NT2/D1 (cell line): Measurements from ENCODE around the gene DDX43.
"Not testable (repeated sequence)": the region's sequence is repeated elsewhere in the genome, so short reads cannot be mapped to it uniquely, and the experiment has no call there.

Experiments used
- DNase-seq: peaks from one replicate; pipeline ENCODE4 v3.0.0-alpha.2; 2011; ENCODE audit warnings: low read depth, low spot score
- H3K27me3 ChIP-seq: 2 replicates; pipeline ENCODE4 v1.6.0; 2011; ENCODE audit warnings: mild to moderate bottlenecking; ENCODE audit not compliant: insufficient read length, insufficient read depth
- H3K36me3 ChIP-seq: 2 replicates; pipeline ENCODE4 v1.6.1; 2011; ENCODE audit warnings: mild to moderate bottlenecking, low read length, mixed read lengths; ENCODE audit not compliant: insufficient read depth, insufficient read length
- H3K4me1 ChIP-seq: 2 replicates; pipeline ENCODE4 v1.5.1; 2011; ENCODE audit not compliant: insufficient read depth, insufficient read length
- H3K4me3 ChIP-seq: 2 replicates; pipeline ENCODE4 v1.5.1; 2011; ENCODE audit warnings: low read depth; ENCODE audit not compliant: insufficient read length
- H3K9ac ChIP-seq: 2 replicates; pipeline ENCODE4 v1.6.0; 2011; ENCODE audit warnings: low read depth; ENCODE audit not compliant: insufficient read length
- H3K9me3 ChIP-seq: 2 replicates; pipeline ENCODE4 v1.5.1; 2011; ENCODE audit warnings: mild to moderate bottlenecking, low read length; ENCODE audit not compliant: insufficient read depth
- SUZ12 ChIP-seq: IDR thresholded peaks from 2 replicates; pipeline ENCODE4 v1.6.1; 2011; ENCODE audit not compliant: insufficient read length, insufficient read depth; ENCODE audit errors: extremely low read depth
- YY1 ChIP-seq: IDR thresholded peaks from 2 replicates; pipeline ENCODE4 v1.6.1; 2011; ENCODE audit not compliant: insufficient read length, insufficient read depth
- ZNF274 ChIP-seq: IDR thresholded peaks from 2 replicates; pipeline ENCODE4 v1.6.1; 2011; ENCODE audit warnings: mild to moderate bottlenecking, low read depth, low read length

The DDX43 gene

GRCh38 chr6:73371984-73372383 lies 22.6 kb upstream of the DDX43 start:
- Histone ChIP-seq H3K27me3 (peaks cover 13% of the 10 kb centered on the region), H3K4me3 (no peak overlapping the region), H3K9me3 (peaks cover 10% of the 10 kb centered on the region; the same call in 1 of the 2 replicates), H3K36me3 (no peaks in the 10 kb centered on the region), H3K9ac (no peak overlapping the region), H3K4me1 (no peaks in the 10 kb centered on the region)
- no peak for DNase-seq
- TF ChIP-seq ZNF274 = no peak
- no peak for TF ChIP-seq YY1
- TF ChIP-seq SUZ12 = no peak

- peaks cover 10% of the 10 kb centered on the region; the same call in 1 of the 2 replicates for H3K9me3 ChIP-seq
- H3K4me3 ChIP-seq = no peak overlapping the region
- no peaks in the 10 kb centered on the region for H3K36me3 ChIP-seq
- H3K9ac ChIP-seq = no peak overlapping the region
- no peak for DNase-seq
- TF ChIP-seq SUZ12 (no peak), ZNF274 (no peak), YY1 (no peak)
- peaks cover 13% of the 10 kb centered on the region for H3K27me3 ChIP-seq
- H3K4me1 ChIP-seq = no peaks in the 10 kb centered on the region
Measured at GRCh38 chr6:73372516-73372915, 22.1 kb upstream of the DDX43 start.

DNA sequence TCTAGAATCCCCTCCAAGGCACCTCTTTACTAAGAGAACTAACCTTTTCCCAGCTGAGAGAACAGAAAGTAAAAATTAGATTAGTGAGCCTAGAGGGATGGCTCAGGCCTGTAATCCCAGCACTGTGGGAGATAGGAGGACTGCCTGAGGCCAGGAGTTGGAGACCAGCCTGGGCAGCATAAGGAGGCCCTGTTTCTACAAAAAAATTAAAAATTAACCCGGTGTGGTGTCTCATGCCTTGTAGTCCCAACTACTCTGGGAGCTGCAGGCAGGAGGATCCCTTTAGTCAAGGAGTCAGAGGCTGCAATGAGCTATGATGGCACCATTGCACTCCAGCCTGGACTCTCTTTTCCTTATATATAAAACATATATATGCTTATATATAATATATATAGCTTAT lies 19.4 kb upstream of the DDX43 start:
- TF ChIP-seq SUZ12 = no peak
- TF ChIP-seq ZNF274 = no peak

DNA sequence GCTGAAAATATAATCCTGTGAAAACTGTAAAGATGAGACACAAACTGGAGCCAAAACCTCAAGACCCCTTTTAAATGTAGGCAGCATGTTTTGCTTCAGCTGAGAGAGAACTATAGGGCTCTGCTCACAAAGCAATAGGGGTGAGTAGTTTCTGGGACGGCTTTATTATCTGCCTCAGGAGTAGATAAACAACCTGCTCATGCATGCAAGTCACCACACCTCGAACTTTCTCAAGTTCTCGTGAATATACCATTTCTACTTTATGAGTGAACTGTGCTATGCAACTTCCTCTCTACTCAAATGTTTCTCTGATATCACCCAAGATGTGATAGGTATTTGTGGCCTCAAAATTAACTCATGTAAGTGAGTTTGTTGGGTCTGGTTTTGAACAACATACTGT lies 17.4 kb upstream of the DDX43 start:
- H3K36me3 ChIP-seq = no peaks in the 10 kb centered on the region
- H3K9me3 ChIP-seq = peaks cover 4% of the 10 kb centered on the region; the same call in 1 of the 2 replicates
- DNase-seq = no peak
- H3K4me1 ChIP-seq = no peaks in the 10 kb centered on the region
- H3K27me3 ChIP-seq = no peaks in the 10 kb centered on the region
- H3K4me3 ChIP-seq = no peak overlapping the region
- TF ChIP-seq YY1 (no peak), SUZ12 (no peak), ZNF274 (no peak)
- no peak overlapping the region for H3K9ac ChIP-seq

More for the DNA sequence above, 19.4 kb upstream of the DDX43 start:
- H3K9ac ChIP-seq = no peak overlapping the region
- no peaks in the 10 kb centered on the region for H3K27me3 ChIP-seq
- no peak for DNase-seq
- H3K4me1 ChIP-seq = no peaks in the 10 kb centered on the region
- H3K4me3 ChIP-seq = no peak overlapping the region
- peaks cover 10% of the 10 kb centered on the region; the same call in 1 of the 2 replicates for H3K9me3 ChIP-seq
- no peaks in the 10 kb centered on the region for H3K36me3 ChIP-seq

DNA sequence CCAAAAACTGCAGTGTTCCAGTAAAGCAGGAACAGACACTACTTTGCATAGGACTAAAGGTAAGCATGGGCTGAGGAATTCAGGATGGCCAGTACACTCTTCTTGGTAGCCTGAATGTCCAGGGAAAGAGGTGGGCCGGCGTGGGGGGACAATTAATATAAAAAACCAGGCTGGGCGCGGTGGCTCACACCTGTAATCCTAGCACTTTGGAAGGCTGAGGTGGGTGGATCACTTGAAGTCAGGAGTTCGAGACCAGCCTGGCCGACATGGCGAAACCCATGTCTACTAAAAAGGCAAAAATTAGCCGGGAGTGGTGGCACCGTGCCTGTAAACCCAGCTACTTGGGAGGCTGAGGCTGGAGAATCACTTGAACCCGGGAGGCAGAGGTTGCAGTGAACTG lies 13.1 kb upstream of the DDX43 start:
- not testable (repeated sequence) for H3K9me3 ChIP-seq, H3K36me3 ChIP-seq

GRCh38 chr6:73382462-73383113 lies 12.0 kb upstream of the DDX43 start:
- Histone ChIP-seq H3K9me3 (no peaks in the 10 kb centered on the region), H3K4me3 (no peak overlapping the region), H3K9ac (no peak overlapping the region), H3K4me1 (no peaks in the 10 kb centered on the region), H3K36me3 (no peaks in the 10 kb centered on the region), H3K27me3 (no peaks in the 10 kb centered on the region)
- TF ChIP-seq ZNF274 = no peak
- TF ChIP-seq YY1 = no peak
- TF ChIP-seq SUZ12 = no peak
- no peak for DNase-seq

More for the DNA sequence above, 13.1 kb upstream of the DDX43 start:
- not testable (repeated sequence) for DNase-seq, H3K4me3 ChIP-seq, H3K27me3 ChIP-seq, H3K4me1 ChIP-seq, H3K9ac ChIP-seq

- no peak for TF ChIP-seq SUZ12
- TF ChIP-seq YY1 = no peak
- no peak for TF ChIP-seq ZNF274
- H3K4me1 ChIP-seq = no peaks in the 10 kb centered on the region
- no peaks in the 10 kb centered on the region for H3K27me3 ChIP-seq
- H3K9ac ChIP-seq = peak overlapping the region; percentile 77
- H3K9me3 ChIP-seq = no peaks in the 10 kb centered on the region
- peak overlapping the region; percentile 43 for H3K4me3 ChIP-seq
- H3K36me3 ChIP-seq = no peaks in the 10 kb centered on the region
- no peak for DNase-seq
Measured at GRCh38 chr6:73388433-73388799, 6.2 kb upstream of the DDX43 start.
